Esophagus muscularis mucosa (tissue), 4 donors: Measurements from ENCODE around the gene GRID1. TPM values are rescaled to one million over a fixed set of nuclear protein-coding genes. Genes with fewer than 3 reads are reported as not detected.
A peak's percentile ranks its signal among the peaks of the same experiment; 100 is the strongest.

Source experiments
- DNase-seq: peaks from one replicate; pipeline ENCODE4 v3.0.0-alpha.2; 2017; ENCODE audit errors: extremely low spot score
- H3K27ac ChIP-seq, 4 donors: fragments of 200-600 bp; sonication (generic); replicated peaks in 1 of 4; 1 replicate in 3 of 4; 2 replicates in 1 of 4; pipeline ENCODE4 v1.5.1; 2016 to 2019; ENCODE audit warnings: mild to moderate bottlenecking in 1 of 4
- H3K27me3 ChIP-seq, 4 donors: fragments of 200-600 bp; sonication (generic); one replicate each; pipeline versions ENCODE4 v1.5.1 to v1.6.0; 2016 to 2019
- H3K36me3 ChIP-seq, 4 donors: fragments of 200-600 bp; sonication (generic); one replicate each; pipeline ENCODE4 v1.5.1; 2016 to 2019
- H3K4me1 ChIP-seq, 4 donors: fragments of 200-600 bp; sonication (generic); one replicate each; pipeline ENCODE4 v1.5.1; 2016 to 2019
- H3K4me3 ChIP-seq, 4 donors: fragments of 200-600 bp; sonication (generic); 1 replicate in 2 of 4; 2 replicates in 2 of 4; pipeline ENCODE4 v1.5.1; 2016 to 2019; ENCODE audit warnings: mild to moderate bottlenecking in 4 of 4, moderate library complexity in 1 of 4
- H3K9me3 ChIP-seq, 4 donors: fragments of 200-600 bp; sonication (generic); 1 replicate in 3 of 4; 2 replicates in 1 of 4; pipeline ENCODE4 v1.5.1; 2016 to 2019
- CTCF ChIP-seq, 3 experiments: fragments of 200-600 bp in 2 of 3; fragments of 450-650 bp in 1 of 3; sonication (generic) in 2 of 3; IDR thresholded peaks; one replicate each; pipeline ENCODE4 v1.5.1; 2017 to 2019; ENCODE audit warnings: antibody characterized with exemption in 3 of 3, mild to moderate bottlenecking in 2 of 3, moderate library complexity in 1 of 3
- EP300 ChIP-seq: sonication (generic); formaldehyde crosslinking; IDR thresholded peaks from one replicate; pipeline ENCODE4 v1.6.1; 2017; ENCODE audit warnings: antibody characterized with exemption
- POLR2A ChIP-seq: fragments of 450-650 bp; IDR thresholded peaks from one replicate; pipeline ENCODE4 v1.6.1; 2017; ENCODE audit warnings: antibody characterized with exemption, moderate library complexity, mild to moderate bottlenecking, low read depth
- POLR2AphosphoS5 ChIP-seq, 2 donors: sonication (generic); formaldehyde crosslinking; IDR thresholded peaks; one replicate each; pipeline ENCODE4 v1.6.1; 2017; ENCODE audit warnings: antibody characterized with exemption in 2 of 2
- WGBS: methylation state at CpG from one replicate; pipeline ENCODE4 v1.1.5; 2018; 5-methylcytosine and 5-hydroxymethylcytosine counted together
- intact Hi-C: fragments of 100-400 bp; cut with DNase I; formaldehyde crosslinking; loops from one replicate; pipeline ENCODE4 v1.15.1; 2023
- total RNA-seq, 4 donors: library from RNA; depleted of rRNA; stranded (reverse); fragments of >200 nt; gene quantifications; one replicate each; pipeline versions ENCODE4 v1.1.0 to v1.2.1, GENCODE V29; 2016

Gene GRID1
- total RNA-seq, 4 donors from 2014 or later, result under 0.01 to 1.3 (median 1.1) TPM

GRCh38 chr10:86363833-86364490 lies 2.6 kb downstream of the GRID1 start:
- peak overlapping the region in 2 of 4 donors; percentile 24 to 31 for H3K4me3 ChIP-seq
- H3K4me1 ChIP-seq, result peaks cover 33 to 53% (median 46%) of the 10 kb centered on the region in 4 donors
- H3K9me3 ChIP-seq, result no peaks in the 10 kb centered on the region
- DNase-seq, result no peak
- no peak overlapping the region for H3K27ac ChIP-seq
- intact Hi-C loops, result no loop called here
- WGBS, result 24% methylated on average over 9 of the region's 29 CpGs
- peaks cover 10 to 67% (median 38%) of the 10 kb centered on the region in 4 donors for H3K27me3 ChIP-seq
- TF ChIP-seq EP300, result no peak
- no peak for TF ChIP-seq CTCF (IDR thresholded peaks at IDR 0.05)
- no peak for TF ChIP-seq POLR2A
- no peak for TF ChIP-seq POLR2AphosphoS5 (IDR thresholded peaks at IDR 0.05)
- H3K36me3 ChIP-seq, result no peaks in the 10 kb centered on the region

- DNase-seq, result no peak
- Histone ChIP-seq H3K27me3 (peaks cover 10 to 61% (median 33%) of the 10 kb centered on the region in 4 donors), H3K4me1 (peaks cover 33 to 53% (median 46%) of the 10 kb centered on the region in 4 donors)
Measured at GRCh38 chr10:86363184-86363832, 3.3 kb downstream of the GRID1 start.

GRCh38 chr10:86362586-86363183 lies 3.9 kb downstream of the GRID1 start:
- no peak for DNase-seq
- no peaks in the 10 kb centered on the region for H3K36me3 ChIP-seq
- H3K4me3 ChIP-seq, result peak overlapping the region in 2 of 4 donors; percentile 25 to 31
- TF ChIP-seq POLR2AphosphoS5 (IDR thresholded peaks at IDR 0.05) (no peak), CTCF (IDR thresholded peaks at IDR 0.05) (no peak), POLR2A (no peak), EP300 (no peak)
- no peaks in the 10 kb centered on the region for H3K9me3 ChIP-seq
- intact Hi-C loops, result no loop called here
- 44% methylated on average over 12 of the region's 15 CpGs for WGBS
- H3K4me1 ChIP-seq, result peaks cover 33 to 50% (median 43%) of the 10 kb centered on the region in 4 donors
- H3K27ac ChIP-seq, result no peak overlapping the region
- H3K27me3 ChIP-seq, result peaks cover 10 to 54% (median 30%) of the 10 kb centered on the region in 4 donors

More at GRCh38 chr10:86363184-86363832, 3.3 kb downstream of the GRID1 start:
- H3K36me3 ChIP-seq, result no peaks in the 10 kb centered on the region
- no peak overlapping the region for H3K27ac ChIP-seq
- no peaks in the 10 kb centered on the region for H3K9me3 ChIP-seq
- 17% methylated on average over 19 of the region's 80 CpGs for WGBS
- TF ChIP-seq CTCF (IDR thresholded peaks at IDR 0.05) (peak in 1 of 3 experiments; percentile 21), EP300 (no peak), POLR2A (no peak)
- H3K4me3 ChIP-seq, result peak overlapping the region; percentile 20 to 31 (median 24)
- intact Hi-C loops, result no loop called here

GRCh38 chr10:86362129-86362527 lies 4.5 kb downstream of the GRID1 start:
- H3K27ac ChIP-seq, result no peak overlapping the region
- intact Hi-C loops, result no loop called here

More at GRCh38 chr10:86362129-86362527, 4.5 kb downstream of the GRID1 start:
- TF ChIP-seq POLR2A (no peak), POLR2AphosphoS5 (IDR thresholded peaks at IDR 0.05) (no peak), CTCF (IDR thresholded peaks at IDR 0.05) (no peak), EP300 (no peak)
- no peaks in the 10 kb centered on the region for H3K9me3 ChIP-seq
- no peak for DNase-seq
- peaks cover 31 to 44% (median 40%) of the 10 kb centered on the region in 4 donors for H3K4me1 ChIP-seq
- 100% methylated on average over 2 of the region's 2 CpGs for WGBS
- no peak overlapping the region for H3K4me3 ChIP-seq
- H3K36me3 ChIP-seq, result no peaks in the 10 kb centered on the region
- peaks cover 6 to 49% (median 24%) of the 10 kb centered on the region in 4 donors for H3K27me3 ChIP-seq
